Medulla oblongata (tissue), 1 donor: Measurements from ENCODE around the gene ANKRD63.

Source experiments
- DNase-seq: peaks from one replicate; pipeline ENCODE4 v3.0.0-alpha.2; 2015; ENCODE audit errors: extremely low spot score

Gene ANKRD63

DNA sequence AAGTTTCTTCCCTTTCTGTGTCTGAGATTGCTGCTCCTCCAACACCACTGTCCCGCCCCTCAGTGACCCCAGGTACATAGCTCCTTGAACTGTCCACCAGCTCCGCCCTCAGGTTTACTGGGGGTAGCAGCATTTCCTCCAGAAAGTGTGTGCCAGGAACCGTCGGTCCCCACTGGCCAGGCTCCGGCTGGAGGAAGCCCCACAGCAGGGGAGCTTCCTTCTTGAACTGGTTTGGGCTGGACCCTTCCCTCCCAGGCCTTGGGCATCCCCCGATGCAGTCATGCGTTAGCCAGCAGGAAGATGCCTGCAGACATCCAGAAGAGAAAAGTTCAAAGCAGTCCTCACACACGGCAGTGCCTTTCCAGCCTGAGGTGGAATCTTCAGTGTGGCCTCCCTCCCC, 24.3 kb downstream of the ANKRD63 start:
- no peak for DNase-seq

DNA sequence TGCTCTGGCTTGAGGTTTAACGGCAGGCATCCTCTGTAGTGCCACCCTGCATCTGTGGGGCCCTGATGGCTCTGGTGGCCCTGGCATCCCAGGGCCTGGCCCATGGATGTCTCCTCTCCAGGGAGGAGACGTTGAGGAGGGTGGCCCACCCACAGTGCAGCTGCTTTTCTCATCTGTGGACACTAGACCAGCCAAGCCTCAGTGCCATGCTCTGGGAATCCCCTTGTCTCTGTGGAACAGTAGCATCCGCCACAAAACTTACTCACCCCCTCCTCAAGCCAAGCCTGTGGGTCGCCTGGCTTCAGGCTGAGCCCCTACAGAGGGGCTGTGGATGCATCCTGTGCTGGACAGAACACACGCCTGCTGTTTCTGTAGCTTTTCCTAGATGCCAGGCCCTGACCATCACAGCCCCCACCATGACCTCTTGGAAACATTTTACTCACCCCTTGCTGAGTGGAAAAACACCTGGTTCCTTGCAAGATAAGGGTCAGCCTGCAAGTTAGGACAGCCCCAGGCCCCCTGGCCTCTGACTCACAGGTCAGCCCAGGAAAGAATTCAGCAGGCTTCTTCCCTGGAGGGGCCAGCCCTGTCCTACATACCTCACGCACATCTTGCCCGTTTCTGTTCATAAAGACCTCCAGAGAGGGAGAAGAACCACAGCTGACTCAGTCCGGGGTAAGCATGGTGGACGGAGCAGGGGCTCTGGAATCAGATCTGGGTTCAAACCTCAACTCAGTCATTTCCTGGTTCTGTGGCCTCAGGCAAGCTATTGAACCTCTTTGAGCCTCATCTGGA, 25.0 kb downstream of the ANKRD63 start:
- no peak for DNase-seq

DNA sequence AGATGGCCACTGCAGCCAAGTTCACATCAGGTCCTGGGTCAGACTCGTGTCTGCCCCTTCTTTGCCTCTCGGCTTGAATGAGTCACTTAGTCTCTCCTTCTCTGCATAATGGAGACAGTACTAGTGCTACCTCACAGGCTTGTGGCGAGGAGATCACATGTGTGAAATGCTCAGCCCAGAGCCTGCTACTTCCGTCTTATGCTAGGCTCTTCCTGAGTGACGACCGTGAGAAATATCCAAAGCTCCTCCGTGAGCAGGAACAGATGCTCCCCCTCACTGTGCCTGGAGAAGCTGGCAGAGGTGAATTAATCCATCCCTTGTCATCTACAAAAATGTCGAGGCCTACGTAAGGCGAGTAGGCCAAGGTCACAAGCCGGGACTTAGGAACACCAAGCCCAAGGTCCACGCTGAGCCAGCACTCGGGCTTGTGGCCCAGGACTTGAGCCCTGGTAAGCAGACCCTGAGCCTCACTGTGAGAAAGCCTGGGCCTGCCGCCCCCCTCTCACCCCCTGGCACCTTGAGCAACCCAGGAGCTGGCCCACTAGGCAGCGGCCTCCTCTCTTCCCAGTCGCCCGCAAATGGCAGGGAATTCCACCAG, 26.1 kb downstream of the ANKRD63 start:
- DNase-seq, result no peak

GRCh38 chr15:40255033-40255432, 27.8 kb downstream of the ANKRD63 start:
- no peak for DNase-seq

GRCh38 chr15:40254452-40254851, 28.4 kb downstream of the ANKRD63 start:
- DNase-seq, result no peak

DNA sequence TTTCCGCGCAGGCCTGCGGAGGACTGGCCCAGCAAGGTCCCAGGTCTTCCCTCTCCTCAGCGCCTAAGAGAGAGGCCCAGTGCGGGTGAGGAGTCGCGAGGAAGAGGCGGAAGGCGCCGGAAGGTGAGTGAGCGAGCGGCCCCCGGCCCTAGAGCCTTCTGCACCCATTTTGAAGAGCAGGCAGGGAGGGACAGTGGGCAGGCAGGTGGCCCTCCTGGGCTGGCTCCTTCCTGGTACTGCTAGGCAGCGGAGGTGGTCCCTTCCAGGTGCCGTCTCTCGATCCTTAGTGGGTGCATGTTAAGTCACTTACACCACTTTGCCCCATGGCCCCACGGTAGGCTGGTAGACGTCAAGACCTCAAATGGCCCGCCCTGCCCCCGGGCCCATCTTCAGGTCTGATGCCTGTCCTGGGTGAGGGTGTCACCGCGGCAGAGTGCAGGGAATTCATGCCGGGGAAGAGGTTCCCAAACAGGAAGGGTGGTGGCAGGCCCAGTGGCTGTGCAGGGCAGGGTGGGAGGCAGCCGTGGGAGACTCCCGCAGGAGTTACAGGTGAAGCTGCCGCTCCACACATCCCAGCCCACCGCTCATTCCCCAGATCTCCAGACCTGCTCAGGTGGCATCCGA, 29.6 kb downstream of the ANKRD63 start:
- no peak for DNase-seq

GRCh38 chr15:40252438-40253166, 30.3 kb downstream of the ANKRD63 start:
- no peak for DNase-seq

- no peak for DNase-seq
Measured at GRCh38 chr15:40252141-40252437, 30.8 kb downstream of the ANKRD63 start.

DNA sequence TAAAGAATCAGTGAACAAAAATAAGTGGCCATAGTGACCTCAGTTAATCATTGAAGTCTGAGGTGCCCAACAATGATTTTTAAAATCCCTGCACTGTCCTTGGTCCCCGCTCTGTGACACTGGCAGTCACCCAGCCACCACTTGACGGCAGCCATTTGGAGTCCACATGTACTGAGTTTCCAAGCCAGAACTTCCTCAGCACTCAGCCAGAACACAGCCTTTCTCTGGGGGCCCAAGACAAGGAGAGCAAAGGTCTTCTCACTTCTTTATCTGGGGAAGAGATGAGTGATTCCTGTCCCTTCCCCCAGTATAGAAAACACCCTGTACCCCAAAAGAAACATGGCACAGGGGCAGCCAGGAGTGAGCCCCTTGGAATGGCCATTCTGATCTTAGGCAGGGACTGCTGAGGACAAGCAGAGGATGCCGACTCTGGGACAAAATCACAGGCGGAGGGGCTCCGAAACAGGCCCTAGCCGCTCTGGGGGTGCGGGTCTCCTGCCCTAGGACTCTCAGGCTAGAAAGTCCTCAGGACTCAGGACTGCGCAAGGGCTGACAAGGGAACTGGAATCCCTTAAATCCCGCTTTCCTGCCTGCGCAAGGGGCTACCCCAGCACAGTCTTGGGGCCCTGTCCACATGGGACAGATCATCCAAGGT, 31.3 kb downstream of the ANKRD63 start:
- DNase-seq, result no peak

DNA sequence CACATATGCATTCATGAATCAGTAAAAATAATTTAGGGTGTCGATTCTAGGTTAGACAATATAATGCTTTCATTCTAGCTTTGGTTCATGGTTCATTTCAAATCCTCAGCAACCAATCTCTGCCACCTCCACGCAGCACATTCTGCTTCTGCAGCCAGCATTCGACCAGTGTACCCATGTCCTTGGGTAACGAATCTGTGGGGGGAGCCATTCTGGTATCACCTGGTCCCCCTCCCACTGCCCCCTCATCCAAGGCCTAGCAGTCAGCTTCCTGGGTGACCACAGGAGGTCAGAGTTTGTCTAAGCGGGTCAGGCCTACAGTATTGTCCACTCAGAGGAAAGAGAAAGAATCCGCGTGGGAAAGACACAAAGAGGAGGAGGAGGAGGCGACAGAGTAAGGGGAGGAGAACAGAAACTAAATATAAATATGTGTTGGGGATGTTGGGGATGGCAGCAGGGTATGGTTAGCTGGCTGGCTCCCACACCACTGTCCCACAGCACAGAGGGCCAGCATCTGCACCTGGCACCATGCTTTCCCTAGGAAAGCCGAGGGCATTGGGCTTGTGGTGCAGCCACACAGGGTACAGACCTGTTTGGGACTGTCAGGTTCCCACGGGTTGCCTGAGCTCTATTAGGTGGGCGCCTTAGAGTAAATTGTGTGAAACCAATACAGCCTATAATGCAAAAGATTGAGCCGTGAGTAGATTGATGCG, 31.9 kb downstream of the ANKRD63 start:
- no peak for DNase-seq

GRCh38 chr15:40250304-40250656, 32.6 kb downstream of the ANKRD63 start:
- no peak for DNase-seq

DNA sequence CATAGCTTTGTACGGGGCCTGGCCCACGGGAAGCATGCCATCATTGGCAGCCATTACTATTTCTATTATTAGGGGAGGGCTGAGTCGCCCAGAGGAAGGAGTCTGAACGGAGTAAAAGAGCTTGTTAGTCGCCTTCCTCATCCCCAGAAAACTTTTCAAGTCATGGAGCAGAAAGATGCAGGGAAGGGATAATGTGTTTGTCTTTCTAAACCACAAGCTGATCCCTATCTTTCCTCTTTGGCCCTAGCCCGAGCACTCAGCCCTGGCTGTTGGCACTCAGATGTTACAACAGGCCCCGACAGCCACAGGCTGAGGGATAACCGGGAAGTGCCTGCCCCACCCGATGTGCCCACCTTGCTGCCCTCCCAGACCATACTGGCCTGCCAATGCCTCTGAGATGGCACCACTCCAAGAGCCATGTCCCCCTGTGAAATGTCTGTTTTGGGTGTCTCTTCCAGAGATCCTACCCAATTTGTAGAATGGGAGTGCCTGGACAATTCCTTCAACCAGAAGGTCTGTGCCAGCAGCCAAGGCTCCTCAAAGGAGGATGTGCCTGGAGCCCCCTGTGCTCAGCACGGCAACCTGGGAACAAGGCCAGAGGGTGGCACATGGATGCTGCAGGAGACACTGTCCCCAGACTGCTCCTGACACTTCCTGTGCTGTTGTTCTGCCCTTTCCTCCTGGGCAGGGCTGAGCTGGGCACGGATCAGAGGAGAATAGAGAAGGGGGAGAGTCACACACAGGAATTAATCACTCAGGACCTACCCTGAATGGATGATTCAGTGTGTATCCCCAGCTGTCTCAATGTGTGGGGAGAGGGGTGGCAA, 33.2 kb downstream of the ANKRD63 start:
- no peak for DNase-seq

- DNase-seq, result no peak
Measured at GRCh38 chr15:40248006-40248783, 34.7 kb downstream of the ANKRD63 start.

DNA sequence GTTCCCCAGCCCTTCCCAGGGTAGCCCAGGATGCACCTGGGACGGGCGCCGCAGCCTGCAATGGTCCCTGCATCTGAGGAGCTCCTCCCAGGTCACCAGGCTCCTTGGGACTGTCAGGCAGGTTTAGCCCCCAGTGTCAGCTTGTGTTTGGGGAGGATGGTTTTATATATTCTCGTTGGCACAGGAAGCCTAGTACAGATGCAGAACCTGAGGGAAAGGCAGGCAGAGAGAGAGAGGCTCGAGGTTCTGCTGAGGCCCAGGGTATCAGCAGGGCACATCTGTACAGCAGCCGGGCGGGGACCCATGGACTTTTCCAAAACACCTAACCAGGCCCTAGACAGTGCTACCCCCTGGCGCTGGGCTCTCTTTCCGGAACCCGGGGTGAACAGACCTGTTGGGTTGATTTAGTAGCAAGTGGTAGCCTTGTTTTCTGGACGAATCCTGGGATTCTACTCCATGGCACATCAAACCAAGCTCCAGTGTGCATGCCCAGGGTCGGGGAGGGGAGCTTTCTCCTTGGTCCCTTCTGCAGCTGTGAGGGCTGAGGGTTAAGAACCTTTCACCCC, 35.4 kb downstream of the ANKRD63 start:
- DNase-seq, result no peak

- no peak for DNase-seq
Measured at GRCh38 chr15:40246496-40247280, 36.2 kb downstream of the ANKRD63 start.

DNA sequence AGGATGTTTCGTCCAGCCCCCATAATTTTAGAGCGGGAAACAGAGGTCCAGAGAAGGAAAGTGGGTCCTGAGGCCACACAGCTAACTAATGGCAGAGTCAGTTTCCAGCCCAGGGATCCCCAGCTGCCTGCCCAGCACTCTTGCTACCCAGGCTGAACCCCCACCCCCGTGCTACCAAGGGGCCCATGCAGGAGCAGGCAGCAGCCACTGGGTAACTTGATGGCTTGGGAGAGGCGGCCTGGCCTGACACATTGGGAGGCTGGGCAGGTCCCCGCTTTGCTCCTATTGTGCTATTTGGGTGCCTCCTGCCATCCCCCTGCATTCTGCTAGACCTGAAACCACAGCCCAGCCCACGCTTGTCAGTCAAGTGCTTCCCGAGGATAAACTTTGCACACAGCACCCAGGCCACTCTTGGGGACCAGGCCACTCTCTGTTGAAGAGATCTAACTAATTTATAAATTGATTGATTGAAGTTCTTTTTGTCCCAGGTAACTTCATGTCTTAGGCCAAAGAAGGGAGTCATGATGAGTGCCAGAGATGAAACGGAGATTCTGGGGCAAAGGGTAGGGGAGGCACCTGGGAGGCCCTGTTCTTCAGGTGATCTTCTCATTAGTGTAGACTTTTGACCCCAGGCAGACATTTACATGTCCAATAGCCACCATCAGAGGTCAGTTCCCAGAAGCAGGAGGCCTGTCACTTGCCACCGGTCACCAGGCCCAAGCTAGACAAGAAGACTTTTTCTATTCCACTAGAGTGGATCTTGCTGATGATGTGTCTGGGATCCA, 37.0 kb downstream of the ANKRD63 start:
- DNase-seq, result no peak

DNA sequence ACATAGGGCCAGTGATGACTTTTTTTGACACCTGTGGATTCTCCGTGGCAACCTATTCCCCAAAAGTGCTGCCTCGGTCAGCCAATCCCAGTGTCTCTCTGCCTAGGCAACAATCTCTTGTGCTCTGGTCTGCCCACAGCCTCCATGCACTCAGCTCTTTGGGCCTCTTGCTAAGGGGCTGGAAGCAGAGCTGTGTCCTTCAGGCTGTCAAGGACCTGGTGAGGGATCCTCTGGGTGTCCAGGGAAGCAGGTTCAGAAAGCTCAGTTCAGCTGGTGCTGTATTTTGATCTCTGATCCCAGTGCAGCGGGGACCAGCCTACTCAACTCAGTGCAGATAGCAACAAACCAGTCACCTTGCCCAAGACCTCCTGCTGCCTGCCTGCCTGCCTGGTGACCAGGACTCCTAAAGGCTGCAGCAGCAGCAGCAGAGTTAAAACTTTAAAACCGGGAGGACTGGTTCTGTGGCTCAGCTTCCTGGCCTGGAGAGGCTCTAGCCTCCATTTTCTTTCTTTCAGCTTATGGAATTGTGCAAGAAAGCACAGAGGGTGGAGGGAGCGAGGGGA, 37.8 kb downstream of the ANKRD63 start:
- DNase-seq, result no peak
